Stomach (tissue), 4 donors: ENCODE measurements around the gene ADISSP.

Experiments
- CTCF ChIP-seq, 7 experiments: fragments of 450-650 bp in 4 of 7; fragments of 200-600 bp in 3 of 7; sonication (generic) in 3 of 7; IDR thresholded peaks; one replicate each; pipeline ENCODE4 v1.5.1; 2016 to 2019; ENCODE audit warnings: antibody characterized with exemption in 7 of 7, control low read depth in 2 of 7, mild to moderate bottlenecking in 1 of 7
- EP300 ChIP-seq: sonication (generic); formaldehyde crosslinking; IDR thresholded peaks from one replicate; pipeline ENCODE4 v1.6.1; 2017; ENCODE audit warnings: antibody characterized with exemption
- POLR2A ChIP-seq, 4 donors: fragments of 450-650 bp; IDR thresholded peaks; one replicate each; pipeline ENCODE4 v1.6.1; 2016; ENCODE audit warnings: antibody characterized with exemption in 4 of 4, control low read depth in 2 of 4, mild to moderate bottlenecking in 1 of 4, moderate library complexity in 1 of 4
- POLR2AphosphoS5 ChIP-seq, 3 donors: sonication (generic); formaldehyde crosslinking; IDR thresholded peaks; one replicate each; pipeline ENCODE4 v1.6.1; 2016; ENCODE audit warnings: antibody characterized with exemption in 3 of 3

- TF ChIP-seq CTCF (IDR thresholded peaks at IDR 0.05): no peak
- no peak for TF ChIP-seq POLR2A (IDR thresholded peaks at IDR 0.05)
- TF ChIP-seq POLR2AphosphoS5 (IDR thresholded peaks at IDR 0.05): no peak
- TF ChIP-seq EP300: no peak
These were observed 46.9 kb downstream of the ADISSP start for GRCh38 chr20:3720626-3721025.
